Endothelial cell of umbilical vein (primary cell): ENCODE data around the gene PLCG2. TPM values are rescaled to one million over a fixed set of nuclear protein-coding genes. Genes with fewer than 3 reads are reported as not detected.

Experiments
- BruUV-seq: library from RNA; stranded (reverse); fragments of 400-500 nt; replicated peaks from 2 replicates; lab custom pipeline; 2021; lab: Mats Ljungman, UMichigan
- CTCF ChIA-PET: fragments of 300-600, 350-600 bp; sonication (Branson Sonifier 250); formaldehyde crosslinking; loops from one replicate; lab custom pipeline; 2021; ENCODE audit warnings: antibody characterized with exemption, inconsistent platforms; lab: Charles Lee
- POLR2A ChIA-PET: fragments of 300-600, 350-600 bp; sonication (Branson Sonifier 250); formaldehyde crosslinking; loops from one replicate; lab custom pipeline; 2021; ENCODE audit warnings: antibody characterized with exemption, inconsistent platforms; lab: Charles Lee
- DNase-seq: peaks from one replicate; pipeline ENCODE4 v3.0.0-alpha.2; 2011; ENCODE audit warnings: low read depth, low spot score
- FAIRE-seq: peaks from 2 replicates; lab custom pipeline; 2011; peaks lifted over from hg19 to GRCh38; lab: Jason Lieb, UNC
- H2AFZ ChIP-seq: 2 replicates; pipeline ENCODE4 v1.6.0; 2012; ENCODE audit warnings: low read depth, low read length, control low read depth, inconsistent platforms
- H3K27ac ChIP-seq: 2 replicates; pipeline ENCODE4 v1.5.1; 2011; ENCODE audit warnings: low read depth, mild to moderate bottlenecking, control low read depth, low read length, moderate library complexity; ENCODE audit not compliant: insufficient read depth
- H3K27me3 ChIP-seq, 2 experiments: 2 replicates each; pipeline versions ENCODE4 v1.6.0 to v1.6.1; 2011; ENCODE audit warnings: low read length in 2 of 2, mixed read lengths in 1 of 2; ENCODE audit not compliant: control insufficient read depth in 2 of 2, insufficient read depth in 2 of 2
- H3K36me3 ChIP-seq, 2 experiments: 2 replicates in 1 of 2; 3 replicates in 1 of 2; pipeline ENCODE4 v1.5.1; 2011; ENCODE audit warnings: low read length in 2 of 2, mild to moderate bottlenecking in 1 of 2, moderate library complexity in 1 of 2; ENCODE audit not compliant: control insufficient read depth in 2 of 2, insufficient read depth in 2 of 2; ENCODE audit errors: extremely low read depth in 1 of 2
- H3K4me1 ChIP-seq: 3 replicates; pipeline ENCODE4 v1.5.1; 2011; ENCODE audit warnings: mild to moderate bottlenecking, low read length; ENCODE audit not compliant: control insufficient read depth, insufficient read depth; ENCODE audit errors: extremely low read depth
- H3K4me2 ChIP-seq: 2 replicates; pipeline ENCODE4 v1.6.1; 2011; ENCODE audit warnings: low read length, control low read depth, mixed read lengths; ENCODE audit not compliant: insufficient read depth
- H3K4me3 ChIP-seq, 3 experiments: fragments of 200-600 bp in 1 of 3; sonication (generic), shearing (Covaris generic) in 1 of 3; replicated peaks in 1 of 3; 2 replicates each; pipeline ENCODE4 v1.5.1; 2011 to 2016; ENCODE audit warnings: control low read depth in 3 of 3, low read length in 3 of 3, mild to moderate bottlenecking in 2 of 3, inconsistent platforms in 1 of 3, low read depth in 1 of 3, moderate library complexity in 1 of 3; ENCODE audit not compliant: insufficient read depth in 1 of 3
- H3K79me2 ChIP-seq: 2 replicates; pipeline ENCODE4 v1.6.0; 2012; ENCODE audit warnings: low read length, inconsistent platforms; ENCODE audit not compliant: control insufficient read depth, insufficient read depth
- H3K9ac ChIP-seq: replicated peaks from 2 replicates; pipeline ENCODE3; 2011; ENCODE audit warnings: low read length, control low read depth; ENCODE audit not compliant: insufficient read depth; ENCODE audit errors: extremely low read depth
- H3K9me1 ChIP-seq: replicated peaks from 3 replicates; pipeline ENCODE4 v1.6.0; 2011; ENCODE audit warnings: mild to moderate bottlenecking, low read length; ENCODE audit not compliant: control insufficient read depth, insufficient read depth; ENCODE audit errors: extremely low read depth
- H3K9me3 ChIP-seq: replicated peaks from 2 replicates; pipeline ENCODE4 v1.5.1; 2012; ENCODE audit warnings: low read length, inconsistent platforms; ENCODE audit not compliant: control insufficient read depth, insufficient read depth
- H4K20me1 ChIP-seq: replicated peaks from 2 replicates; pipeline ENCODE3; 2011; ENCODE audit warnings: mild to moderate bottlenecking, low read length; ENCODE audit not compliant: control insufficient read depth, insufficient read depth; ENCODE audit errors: extremely low read depth
- EZH2 ChIP-seq: IDR thresholded peaks from 2 replicates; pipeline ENCODE4 v1.6.1; 2012; ENCODE audit warnings: borderline replicate concordance, low read depth, mild to moderate bottlenecking, moderate library complexity, low read length, inconsistent platforms; ENCODE audit not compliant: severe bottlenecking
- FOS ChIP-seq: IDR thresholded peaks from 2 replicates; pipeline ENCODE4 v1.6.1; 2011; ENCODE audit warnings: mild to moderate bottlenecking, low read length, moderate library complexity, borderline replicate concordance; ENCODE audit not compliant: insufficient read depth
- GATA2 ChIP-seq: IDR thresholded peaks from 2 replicates; pipeline ENCODE4 v1.7.0; 2011; ENCODE audit warnings: low read depth, mild to moderate bottlenecking, moderate library complexity, mixed read lengths, low read length; ENCODE audit not compliant: insufficient read length, insufficient read depth
- JUN ChIP-seq: IDR thresholded peaks from 2 replicates; pipeline ENCODE4 v1.6.1; 2011; ENCODE audit warnings: borderline replicate concordance, low read depth; ENCODE audit not compliant: insufficient read length, insufficient read depth
- MYC ChIP-seq: IDR thresholded peaks from one replicate; pipeline ENCODE4 v1.6.1; 2011; ENCODE audit warnings: mild to moderate bottlenecking, low read depth, low read length
- POLR2A ChIP-seq: IDR thresholded peaks from 2 replicates; pipeline ENCODE4 v1.6.1; 2012; ENCODE audit warnings: low read depth, mild to moderate bottlenecking, control low read depth, low read length
- POLR2AphosphoS5 ChIP-seq: IDR thresholded peaks from 2 replicates; pipeline ENCODE4 v1.6.1; 2012; ENCODE audit warnings: low read depth, mild to moderate bottlenecking, control low read depth, low read length, moderate library complexity; ENCODE audit not compliant: insufficient read depth
- dilution Hi-C: fragments of 300-500 bp; cut with MboI; formaldehyde crosslinking; loops from one replicate; pipeline ENCODE4 v1.15.0; 2019; ENCODE audit warnings: low sequenced_read_pairs; ENCODE audit not compliant: extremely low pct_ligation_motif_present
- intact Hi-C: fragments of 100-400 bp; cut with micrococcal nuclease; formaldehyde crosslinking; loops from one replicate; pipeline ENCODE4 v1.10.0; 2022
- polyA plus RNA-seq, 4 experiments: library from polyadenylated mRNA; depleted of rRNA in 3 of 4; stranded (reverse) in 3 of 4; unstranded in 1 of 4; fragments of >200 nt; gene quantifications; 2 replicates each; pipeline versions ENCODE4 v1.2.1 to v1.2.3, GENCODE V29; 2011 to 2012; ENCODE audit warnings: missing spikeins in 1 of 4
- total RNA-seq: library from RNA; stranded (reverse); gene quantifications from 2 replicates; pipeline ENCODE4 v1.2.3, GENCODE V29; 2021
- TF ChIP-seq, protein P1 (sequence below), 2 donors: IDR thresholded peaks; 1 replicate in 1 of 2; 2 replicates in 1 of 2; pipeline ENCODE4 v1.5.1; 2011; ENCODE audit warnings: low read length in 2 of 2, mild to moderate bottlenecking in 2 of 2, moderate library complexity in 2 of 2, control low read depth in 1 of 2, inconsistent platforms in 1 of 2, low read depth in 1 of 2; ENCODE audit not compliant: insufficient read depth in 1 of 2; ENCODE audit errors: extremely low read depth in 1 of 2
- TF ChIP-seq, protein P2 (sequence below): IDR thresholded peaks from 2 replicates; pipeline ENCODE4 v1.6.1; 2011; ENCODE audit not compliant: insufficient read depth, insufficient read length

PLCG2 gene
- total and polyA plus RNA-seq, 2 donors (not counting 3 experiments of a cell fraction or from before 2014, with no cell fraction given): 10.8 to 13.6 TPM

DNA sequence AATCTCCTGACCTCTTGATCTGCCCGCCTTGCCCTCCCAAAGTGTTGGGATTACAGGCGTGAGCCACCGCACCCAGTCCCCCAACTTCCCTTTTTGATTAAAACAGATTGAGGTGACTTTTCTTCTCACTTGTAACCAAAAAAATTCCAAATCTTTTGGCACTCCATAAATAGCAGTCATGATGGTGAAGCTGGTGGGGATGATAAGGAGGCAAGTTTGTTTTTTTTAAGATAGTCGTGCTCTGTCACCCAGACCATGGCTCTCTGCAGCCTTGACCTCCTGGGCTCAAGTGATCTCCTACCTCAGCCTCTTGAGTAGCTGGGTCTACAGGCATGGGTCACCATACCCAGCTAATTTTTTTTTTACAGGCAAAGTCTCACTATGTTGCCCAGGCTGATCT lies 34.7 kb upstream of the PLCG2 start:
- dilution Hi-C loops: loop anchor here (25.0 kb wide), 1 partner anchor 357 kb away; no protein-coding TSS in a partner anchor
- CTCF ChIA-PET: no interaction called here
- no TSS peak for BruUV-seq

More for the DNA sequence above, 34.7 kb upstream of the PLCG2 start:
- Histone ChIP-seq H3K9me1 (no peaks in the 10 kb centered on the region), H4K20me1 (no peaks in the 10 kb centered on the region), H3K36me3 (no peaks in the 10 kb centered on the region), H3K4me3 (no peak overlapping the region), H2AFZ (no peak overlapping the region), H3K27ac (no peak overlapping the region), H3K9ac (no peak overlapping the region), H3K4me1 (peaks cover 5% of the 10 kb centered on the region), H3K9me3 (no peaks in the 10 kb centered on the region), H3K79me2 (no peaks in the 10 kb centered on the region), H3K4me2 (no peak overlapping the region), H3K27me3 (no peaks in the 10 kb centered on the region)
- TF ChIP-seq, protein P1, sequence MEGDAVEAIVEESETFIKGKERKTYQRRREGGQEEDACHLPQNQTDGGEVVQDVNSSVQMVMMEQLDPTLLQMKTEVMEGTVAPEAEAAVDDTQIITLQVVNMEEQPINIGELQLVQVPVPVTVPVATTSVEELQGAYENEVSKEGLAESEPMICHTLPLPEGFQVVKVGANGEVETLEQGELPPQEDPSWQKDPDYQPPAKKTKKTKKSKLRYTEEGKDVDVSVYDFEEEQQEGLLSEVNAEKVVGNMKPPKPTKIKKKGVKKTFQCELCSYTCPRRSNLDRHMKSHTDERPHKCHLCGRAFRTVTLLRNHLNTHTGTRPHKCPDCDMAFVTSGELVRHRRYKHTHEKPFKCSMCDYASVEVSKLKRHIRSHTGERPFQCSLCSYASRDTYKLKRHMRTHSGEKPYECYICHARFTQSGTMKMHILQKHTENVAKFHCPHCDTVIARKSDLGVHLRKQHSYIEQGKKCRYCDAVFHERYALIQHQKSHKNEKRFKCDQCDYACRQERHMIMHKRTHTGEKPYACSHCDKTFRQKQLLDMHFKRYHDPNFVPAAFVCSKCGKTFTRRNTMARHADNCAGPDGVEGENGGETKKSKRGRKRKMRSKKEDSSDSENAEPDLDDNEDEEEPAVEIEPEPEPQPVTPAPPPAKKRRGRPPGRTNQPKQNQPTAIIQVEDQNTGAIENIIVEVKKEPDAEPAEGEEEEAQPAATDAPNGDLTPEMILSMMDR (IDR thresholded peaks at IDR 0.05; ENCODE audit: extremely low read depth in 1 of 2, insufficient read depth in 1 of 2, low read depth in 1 of 2, low read length in 2 of 2): no peak
- TF ChIP-seq JUN (no peak), GATA2 (no peak), POLR2AphosphoS5 (no peak), EZH2 (no peak), MYC (no peak), FOS (no peak), POLR2A (no peak)
- TF ChIP-seq, protein P2, sequence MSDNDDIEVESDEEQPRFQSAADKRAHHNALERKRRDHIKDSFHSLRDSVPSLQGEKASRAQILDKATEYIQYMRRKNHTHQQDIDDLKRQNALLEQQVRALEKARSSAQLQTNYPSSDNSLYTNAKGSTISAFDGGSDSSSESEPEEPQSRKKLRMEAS: no peak
- intact Hi-C loops: no loop called here
- POLR2A ChIA-PET: no interaction called here
- FAIRE-seq (no peak), DNase-seq (no peak)
